Stimulated activated CD4-positive, alpha-beta T cell treated with anti-CD3 and anti-CD28 coated beads, Interleukin-2, amount 100 ng/mL, for 24 hours (primary cell): ENCODE measurements around the gene PACSIN1.

Experiments used
- DNase-seq, 2 donors: peaks; one replicate each; pipeline ENCODE4 v3.0.0-alpha.2; 2020

The PACSIN1 gene, protein sequence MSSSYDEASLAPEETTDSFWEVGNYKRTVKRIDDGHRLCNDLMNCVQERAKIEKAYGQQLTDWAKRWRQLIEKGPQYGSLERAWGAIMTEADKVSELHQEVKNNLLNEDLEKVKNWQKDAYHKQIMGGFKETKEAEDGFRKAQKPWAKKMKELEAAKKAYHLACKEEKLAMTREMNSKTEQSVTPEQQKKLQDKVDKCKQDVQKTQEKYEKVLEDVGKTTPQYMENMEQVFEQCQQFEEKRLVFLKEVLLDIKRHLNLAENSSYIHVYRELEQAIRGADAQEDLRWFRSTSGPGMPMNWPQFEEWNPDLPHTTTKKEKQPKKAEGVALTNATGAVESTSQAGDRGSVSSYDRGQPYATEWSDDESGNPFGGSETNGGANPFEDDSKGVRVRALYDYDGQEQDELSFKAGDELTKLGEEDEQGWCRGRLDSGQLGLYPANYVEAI

DNA sequence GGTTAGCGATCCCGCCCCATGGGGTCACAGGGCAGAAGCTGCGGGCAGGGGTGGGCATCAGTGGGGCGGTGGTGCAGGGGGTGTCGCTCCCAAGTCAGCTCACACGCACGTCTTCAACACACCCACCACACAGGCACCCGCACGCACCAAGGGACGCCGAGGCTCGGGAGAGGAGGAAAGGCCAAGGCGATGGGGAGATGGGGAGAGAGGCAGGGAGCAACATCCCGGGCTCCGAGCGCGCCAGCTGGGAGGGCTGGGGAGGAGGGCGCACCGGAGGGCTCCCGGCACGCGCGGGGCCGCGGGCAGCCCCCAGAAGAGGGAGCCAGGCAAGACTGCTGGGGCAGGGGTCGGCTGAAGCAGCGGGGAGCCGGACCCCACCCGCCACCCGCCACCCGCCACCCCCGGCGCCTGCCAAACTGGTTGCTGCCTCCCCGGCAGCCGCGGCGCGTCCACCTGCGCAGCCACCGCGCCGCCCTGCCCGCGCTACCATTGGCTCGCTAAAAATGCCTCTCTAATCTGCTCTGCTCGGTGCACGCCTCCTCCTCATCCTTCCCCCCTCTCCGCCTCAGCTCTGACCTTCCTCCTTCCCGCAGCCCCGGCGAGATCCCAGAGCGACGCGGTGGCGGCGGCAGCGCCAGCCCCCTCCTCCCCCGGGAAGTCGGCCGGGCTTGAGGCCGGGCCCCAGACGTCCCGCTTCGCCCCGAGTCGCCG, at the start of gene PACSIN1:
PACSIN1 (plus strand) TSS at position 546 of the 711 bp plus-strand sequence. CDS start 60,230 bp downstream, outside the sequence.
- DNase-seq = peak in 1 of 2 donors; percentile 33

GRCh38 chr6:34416877-34417371, 49.0 kb upstream of the PACSIN1 start:
- no peak for DNase-seq

- no peak for DNase-seq
Observed at GRCh38 chr6:34418367-34418766, 47.5 kb upstream of the PACSIN1 start.

DNA sequence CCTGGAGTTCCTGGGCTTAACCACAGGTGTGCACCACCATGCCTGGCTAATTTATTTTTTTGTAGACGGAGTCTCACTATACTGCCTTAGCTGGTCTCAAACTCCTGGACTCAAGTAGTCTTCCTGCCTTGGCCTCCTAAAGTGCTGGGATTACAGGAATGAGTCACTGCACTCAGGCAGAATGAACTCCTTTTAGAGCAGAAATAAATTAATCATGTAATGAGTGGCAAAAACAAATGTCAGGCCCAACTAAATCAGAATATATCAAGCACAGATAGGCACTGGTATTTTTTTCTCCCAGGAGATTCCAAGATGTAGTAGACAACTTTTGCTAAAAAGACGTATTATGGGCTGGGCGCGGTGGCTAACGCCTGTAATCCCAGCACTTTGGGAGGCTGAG, 42.6 kb upstream of the PACSIN1 start:
- DNase-seq = no peak

DNA sequence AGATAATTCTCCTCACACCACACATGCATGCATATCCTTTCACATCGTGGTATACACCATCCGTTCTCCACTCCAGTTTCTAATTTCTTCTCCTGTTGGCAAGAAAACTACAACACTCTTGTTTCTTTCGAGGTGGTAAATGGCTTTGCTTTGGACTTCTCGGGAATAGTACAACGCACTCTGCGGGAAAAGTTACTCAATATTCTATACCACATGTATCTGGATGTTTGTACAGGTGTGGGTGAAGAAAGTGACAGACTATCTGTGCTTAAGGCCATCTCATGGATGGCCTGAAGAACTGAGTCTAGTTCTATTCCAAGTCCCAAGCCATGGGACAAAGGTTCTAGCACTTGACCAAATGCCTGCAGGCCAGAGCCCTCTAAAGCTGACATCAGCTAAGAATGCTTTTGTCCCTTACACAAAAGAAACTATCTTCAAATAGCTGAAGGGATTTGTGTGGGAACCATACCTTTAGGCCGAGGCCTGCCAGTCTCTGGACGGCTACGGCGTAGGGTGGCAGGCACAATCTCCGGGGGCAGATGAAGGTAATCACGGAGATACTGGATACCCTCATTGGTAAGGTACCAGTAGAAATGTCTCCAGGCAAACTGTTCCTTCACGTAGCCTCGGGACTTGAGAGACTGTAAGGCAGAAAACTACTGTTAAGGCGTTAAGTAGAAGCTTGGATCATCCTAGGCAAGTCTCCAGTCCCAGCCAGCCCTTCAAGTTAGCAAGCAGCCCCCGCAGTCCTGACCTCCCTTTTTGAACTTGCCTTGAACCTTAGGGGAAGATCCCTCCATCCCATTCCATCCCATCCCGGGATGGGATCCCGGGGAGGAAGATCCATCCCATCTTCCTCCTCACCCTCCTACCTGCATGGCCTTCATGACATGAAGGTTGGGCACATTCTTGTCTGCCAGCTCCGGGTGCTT, 41.4 kb upstream of the PACSIN1 start:
- no peak for DNase-seq

DNA sequence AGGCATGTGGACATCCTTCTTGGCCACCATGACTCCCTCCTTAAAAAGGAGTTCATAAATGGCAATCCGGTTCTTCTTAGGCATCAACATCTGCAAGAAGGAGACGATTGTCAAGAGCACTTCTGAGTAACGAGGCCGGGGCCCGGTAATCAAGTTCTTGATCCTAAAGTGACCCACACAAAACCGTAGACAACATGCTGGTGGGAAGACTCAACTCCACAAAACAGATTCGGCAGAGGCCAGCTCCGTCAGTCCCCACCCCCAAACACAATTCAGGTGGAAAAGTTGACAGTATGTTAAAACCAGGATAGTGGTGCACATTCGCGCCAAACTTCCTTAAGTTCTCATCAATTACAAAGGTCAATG, 40.8 kb upstream of the PACSIN1 start:
- no peak for DNase-seq

DNA sequence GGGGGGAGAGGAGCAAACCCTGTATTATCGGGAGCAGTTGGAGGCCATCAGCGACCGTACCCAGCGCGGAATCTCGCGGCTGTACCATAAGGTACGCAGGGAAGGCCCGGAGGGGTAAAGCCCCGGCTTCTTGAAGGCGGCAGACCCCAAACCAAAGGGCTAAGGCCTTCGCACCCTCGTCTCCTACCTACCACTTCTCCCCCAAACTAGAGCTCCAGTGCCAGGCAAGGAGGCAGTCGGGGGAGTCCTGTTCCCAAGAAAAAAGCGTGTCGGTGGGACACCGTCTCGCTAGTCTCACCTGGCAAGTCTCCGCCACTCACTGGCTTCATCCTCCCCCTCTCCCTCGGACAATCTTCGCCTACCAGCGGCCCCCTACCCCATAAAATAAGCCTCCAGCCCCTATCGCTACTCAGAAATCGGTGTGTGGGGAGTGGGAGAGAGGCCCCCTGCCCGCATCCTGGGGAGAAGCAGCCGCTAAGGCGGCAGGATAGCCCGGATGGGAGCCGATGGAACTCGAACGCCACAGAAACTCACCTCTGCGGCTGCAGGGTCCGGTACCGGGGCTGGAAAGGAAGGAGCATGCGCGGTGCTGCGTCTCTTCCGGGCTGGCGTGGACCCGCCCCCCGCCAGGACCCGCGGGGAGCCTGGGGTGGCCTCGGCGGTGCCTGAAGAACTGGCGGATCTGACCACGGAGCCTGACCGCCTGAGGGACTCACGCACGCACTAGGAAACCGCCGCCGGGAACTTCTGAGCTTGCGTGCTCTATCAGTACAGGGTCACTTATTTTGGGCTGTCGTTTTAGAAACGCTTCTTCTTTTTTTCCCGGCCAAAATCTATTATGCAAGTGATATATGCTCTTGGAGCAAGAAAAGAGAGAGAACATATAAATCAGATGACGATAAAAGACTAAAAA, 40.1 kb upstream of the PACSIN1 start, which contains the start of gene RPS10:
RPS10 (minus strand) TSS at position 572 of the 913 bp plus-strand sequence. CDS start 848 bp downstream, outside the sequence.
- peak; percentile 94 to 96 for DNase-seq

DNA sequence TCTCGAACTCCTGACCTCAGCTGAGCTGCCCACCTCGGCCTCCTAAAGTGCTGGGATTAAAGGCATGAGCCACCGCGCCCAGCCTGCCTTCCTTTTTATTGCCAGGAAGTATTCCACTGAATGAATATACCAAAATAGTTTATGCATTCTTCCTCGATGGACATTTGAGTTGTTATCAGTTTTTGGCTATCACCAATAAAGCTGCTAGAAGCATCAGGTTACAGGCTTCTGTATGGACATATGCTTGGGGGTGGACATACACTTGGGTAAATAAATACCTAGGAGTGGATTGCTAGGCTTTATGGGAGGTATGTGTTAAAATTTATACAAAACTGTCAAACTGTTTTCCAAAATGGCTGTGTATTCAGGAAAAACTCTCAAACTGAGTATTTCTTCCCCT, 30.0 kb upstream of the PACSIN1 start:
- no peak for DNase-seq

DNA sequence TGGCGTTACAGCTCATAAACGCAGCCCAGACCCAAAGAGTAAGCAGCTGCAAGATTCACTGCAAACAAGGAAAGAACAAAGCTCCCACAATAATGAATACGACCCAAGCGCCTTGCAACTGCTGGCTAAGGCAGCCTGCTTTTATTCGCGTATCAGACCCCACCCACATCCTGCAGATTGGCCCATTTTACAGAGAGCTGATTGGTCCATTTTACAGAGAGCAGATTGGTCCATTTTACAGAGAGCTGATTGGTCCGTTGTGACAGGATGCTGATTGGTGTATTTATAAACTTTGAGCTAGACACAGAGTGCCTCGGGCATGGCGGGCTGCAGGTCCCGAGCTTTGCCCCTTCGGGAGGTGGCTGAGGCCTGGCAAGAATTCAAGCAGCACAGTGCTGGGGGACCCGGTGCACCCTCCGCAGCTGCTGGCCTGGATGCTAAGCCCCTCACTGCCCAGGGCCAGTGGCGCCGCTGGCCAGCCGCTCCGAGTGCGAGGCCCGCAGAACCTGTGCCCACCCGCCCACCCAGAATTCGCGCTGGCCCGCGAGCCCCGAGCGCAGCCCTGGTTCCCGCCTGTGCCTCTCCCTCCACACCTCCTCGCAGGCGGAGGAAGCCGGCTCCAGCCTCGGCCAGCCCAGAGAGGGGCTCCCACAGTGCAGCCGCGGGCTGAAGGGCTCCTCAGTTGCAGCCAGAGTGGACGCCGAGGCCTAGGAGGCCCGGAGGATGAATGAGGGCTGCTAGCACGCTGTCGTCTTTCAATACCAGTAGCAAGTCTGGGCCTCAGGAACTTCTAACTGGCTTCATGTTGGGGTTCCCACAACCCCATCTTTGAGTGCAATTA, 28.9 kb upstream of the PACSIN1 start:
- DNase-seq = no peak

- DNase-seq = no peak
Observed at GRCh38 chr6:34437644-34437970, 28.3 kb upstream of the PACSIN1 start.

GRCh38 chr6:34438705-34439104, 27.2 kb upstream of the PACSIN1 start:
- DNase-seq = no peak

GRCh38 chr6:34439442-34439841, 26.4 kb upstream of the PACSIN1 start:
- no peak for DNase-seq

DNA sequence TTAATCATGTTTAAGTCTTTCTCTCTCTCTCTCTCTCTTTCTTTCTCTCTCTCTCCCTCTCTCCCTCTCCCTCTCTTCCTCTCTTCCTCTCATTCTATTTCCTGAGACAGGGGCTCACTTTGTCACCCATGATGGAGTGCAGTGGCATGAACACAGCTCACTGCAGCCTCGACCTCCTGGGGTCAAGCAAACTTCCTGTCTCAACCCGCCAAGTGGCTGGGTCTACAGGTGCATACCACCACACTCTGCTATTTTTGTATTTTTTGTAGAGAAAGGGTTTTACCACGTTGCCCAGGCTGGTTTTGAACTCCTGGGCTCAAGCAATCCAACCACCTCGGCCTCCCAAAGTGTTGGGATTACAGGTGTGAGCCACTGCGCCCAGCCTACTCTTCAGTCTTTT, 24.4 kb upstream of the PACSIN1 start:
- DNase-seq = no peak

DNA sequence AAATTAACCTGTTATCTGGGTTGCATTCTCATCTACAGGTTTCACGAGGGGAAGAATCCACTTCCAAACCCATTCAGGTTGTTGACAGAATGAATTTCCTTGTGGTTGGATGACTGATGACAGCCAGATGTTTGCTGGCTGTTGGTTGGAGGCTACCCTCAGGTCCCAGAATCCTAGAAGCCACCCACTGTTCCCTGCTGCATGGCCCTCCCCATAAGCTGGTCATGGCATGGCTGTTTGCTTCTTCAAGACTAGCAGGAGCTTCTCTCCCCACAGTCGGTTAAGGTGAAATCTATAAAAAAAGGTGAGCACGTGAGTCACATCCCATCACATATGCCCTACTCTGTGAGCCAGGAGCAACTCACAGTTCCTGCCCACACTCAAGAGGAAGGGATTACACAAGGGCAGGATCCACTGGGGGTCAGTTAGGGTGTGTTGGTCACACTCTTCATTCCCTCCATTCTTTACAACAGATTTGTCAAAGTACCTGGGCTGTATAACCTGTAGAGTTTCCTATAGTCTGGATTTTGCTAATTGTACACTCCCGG, 20.5 kb upstream of the PACSIN1 start:
- no peak for DNase-seq

- DNase-seq = no peak
Observed at GRCh38 chr6:34447386-34447785, 18.5 kb upstream of the PACSIN1 start.

- DNase-seq = no peak
Observed at GRCh38 chr6:34447910-34448309, 18.0 kb upstream of the PACSIN1 start.

DNA sequence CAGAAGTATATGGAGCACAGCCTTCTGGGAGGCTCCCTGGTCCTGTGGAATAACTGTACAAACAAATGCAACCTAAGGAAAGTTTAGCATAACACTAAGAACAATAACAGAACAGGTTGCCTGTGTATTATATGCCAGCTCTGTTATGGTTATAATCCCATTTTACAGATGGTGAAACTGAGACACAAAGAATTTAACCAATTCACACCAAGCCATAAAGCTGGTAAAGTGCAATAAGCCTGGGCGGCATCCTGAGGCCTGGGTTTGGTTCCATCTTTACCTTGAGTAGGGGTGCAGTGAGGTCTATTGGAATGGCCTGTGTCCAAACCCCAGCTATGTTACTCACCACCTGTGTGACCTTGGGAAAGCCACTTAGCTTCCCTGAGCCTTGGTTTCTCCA, 14.7 kb upstream of the PACSIN1 start:
- DNase-seq = no peak

DNA sequence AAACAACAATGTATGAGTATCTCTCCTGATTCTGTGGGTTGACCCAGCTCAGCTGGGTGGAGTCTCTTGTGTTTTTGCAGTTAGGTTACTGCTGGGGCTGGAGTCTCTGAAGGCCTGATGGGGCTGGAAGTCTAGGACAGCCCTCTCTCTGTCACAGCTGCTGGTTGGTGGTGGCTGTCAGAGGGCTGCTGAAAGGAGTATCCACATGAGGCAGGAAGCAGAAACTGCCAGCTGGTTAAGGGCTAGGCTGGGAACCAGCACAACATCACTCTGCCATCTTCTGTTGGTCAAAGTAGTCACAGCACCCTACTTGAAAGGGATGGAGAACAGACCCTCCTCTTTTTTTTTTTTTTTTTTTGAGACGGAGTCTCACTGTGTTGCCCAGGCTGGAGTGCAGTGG, 10.0 kb upstream of the PACSIN1 start:
- DNase-seq = no peak

- DNase-seq = no peak
Observed at GRCh38 chr6:34457382-34457741, 8.5 kb upstream of the PACSIN1 start.
